ENCODE data around the gene SH3GL1. TPM values are rescaled to one million over a fixed set of nuclear protein-coding genes. Genes with fewer than 3 reads are reported as not detected.

SH3GL1 gene
- total RNA-seq, 4 donors from 2014 or later = 11.8 to 69.3 (median 29.5) TPM

- Histone ChIP-seq H3K27ac (peak overlapping the region; percentile 63 to 68), H3K36me3 (no peaks in the 10 kb centered on the region), H3K4me3 (peak overlapping the region; percentile 1 to 4), H3K4me1 (peaks cover 7 to 31% of the 10 kb centered on the region in 2 donors), H3K27me3 (no peaks in the 10 kb centered on the region), H3K9me3 (no peaks in the 10 kb centered on the region)
- intact Hi-C loops (cut with DNase I; ENCODE audit: low total_unique reads) = no loop called here
- peak in 1 of 2 donors; percentile 62 for DNase-seq
- TF ChIP-seq POLR2A (IDR thresholded peaks at IDR 0.05) (no peak), CTCF (IDR thresholded peaks at IDR 0.05) (peak in 1 of 4 experiments; percentile 6)
These were observed 31.0 kb downstream of the SH3GL1 start for GRCh38 chr19:4369109-4369887.

DNA sequence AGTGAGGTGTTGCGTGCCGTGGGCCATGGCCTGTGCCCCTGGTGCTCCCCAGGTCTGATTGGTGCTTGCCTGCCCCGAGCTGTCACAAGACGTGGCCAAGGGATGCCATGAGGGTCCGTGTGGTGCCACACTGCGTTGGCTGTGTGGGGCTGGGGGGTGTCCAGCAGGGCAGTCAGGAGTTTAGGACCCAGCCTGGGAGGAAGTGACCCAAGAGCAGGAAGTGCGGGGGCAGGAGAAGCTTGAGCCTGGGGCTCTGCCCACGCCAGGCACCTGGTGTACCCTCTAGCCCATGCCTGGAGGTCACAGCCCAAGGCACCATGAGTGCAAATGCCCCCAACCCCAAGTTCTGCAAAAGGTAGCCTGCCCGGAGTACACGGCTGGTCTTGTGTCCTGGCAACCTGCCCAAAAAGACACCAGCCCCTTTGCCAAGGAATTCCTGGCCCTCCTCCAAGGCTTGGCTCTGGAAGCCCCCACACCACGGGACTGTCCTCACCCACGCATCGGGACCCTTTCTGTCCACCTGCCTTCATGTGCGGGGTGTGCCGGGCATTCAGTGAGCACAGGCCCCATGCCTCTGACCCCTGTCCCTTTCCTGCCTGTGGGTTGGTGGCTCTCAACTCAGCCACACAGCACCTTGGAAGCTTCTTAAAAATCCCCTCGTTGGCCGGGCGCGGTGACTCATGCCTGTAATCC lies 32.1 kb downstream of the SH3GL1 start:
- Histone ChIP-seq H3K4me1 (peaks cover 0 to 21% of the 10 kb centered on the region in 2 donors), H3K4me3 (no peak overlapping the region), H3K27ac (peak overlapping the region; percentile 63 to 68), H3K27me3 (no peaks in the 10 kb centered on the region), H3K9me3 (no peaks in the 10 kb centered on the region), H3K36me3 (no peaks in the 10 kb centered on the region)
- peak; percentile 49 for DNase-seq
- TF ChIP-seq POLR2A (IDR thresholded peaks at IDR 0.05) (no peak), CTCF (IDR thresholded peaks at IDR 0.05) (no peak)
- intact Hi-C loops (cut with DNase I; ENCODE audit: low total_unique reads) = no loop called here

DNA sequence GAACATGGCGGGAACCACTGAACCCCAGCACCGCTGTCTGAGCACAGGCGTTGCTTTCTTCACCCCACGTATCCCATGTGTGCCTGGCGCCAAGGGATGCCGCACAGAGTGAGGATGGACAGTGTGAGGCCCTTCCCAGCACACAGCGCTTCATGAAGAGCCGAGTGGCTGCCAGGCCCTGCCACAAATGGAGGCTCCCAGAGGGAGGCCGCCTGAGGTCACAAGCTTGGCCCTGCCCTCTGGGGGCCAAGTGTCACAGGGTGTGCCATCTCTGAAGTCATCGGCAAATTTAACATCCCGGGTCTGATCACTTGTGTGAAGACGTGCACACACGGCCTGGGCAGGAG lies 32.6 kb downstream of the SH3GL1 start:
- Histone ChIP-seq H3K9me3 (no peaks in the 10 kb centered on the region), H3K4me1 (peaks cover 0 to 21% of the 10 kb centered on the region in 2 donors), H3K36me3 (no peaks in the 10 kb centered on the region), H3K27me3 (no peaks in the 10 kb centered on the region), H3K27ac (peak overlapping the region; percentile 63 to 68), H3K4me3 (no peak overlapping the region)
- intact Hi-C loops (cut with DNase I; ENCODE audit: low total_unique reads) = no loop called here
- no peak for DNase-seq
- TF ChIP-seq CTCF (IDR thresholded peaks at IDR 0.05) (no peak), POLR2A (IDR thresholded peaks at IDR 0.05) (no peak)

GRCh38 chr19:4367336-4367723 lies 33.0 kb downstream of the SH3GL1 start:
- Histone ChIP-seq H3K4me3 (no peak overlapping the region), H3K27me3 (no peaks in the 10 kb centered on the region), H3K9me3 (no peaks in the 10 kb centered on the region), H3K4me1 (peaks cover 0 to 21% of the 10 kb centered on the region in 2 donors), H3K36me3 (no peaks in the 10 kb centered on the region), H3K27ac (no peak overlapping the region)
- intact Hi-C loops (cut with DNase I; ENCODE audit: low total_unique reads) = no loop called here
- TF ChIP-seq POLR2A (IDR thresholded peaks at IDR 0.05) (no peak), CTCF (IDR thresholded peaks at IDR 0.05) (no peak)
- DNase-seq = no peak

GRCh38 chr19:4366666-4367335 lies 33.5 kb downstream of the SH3GL1 start:
- no peak overlapping the region for H3K27ac ChIP-seq
- peaks cover 0 to 21% of the 10 kb centered on the region in 2 donors for H3K4me1 ChIP-seq
- intact Hi-C loops (cut with DNase I; ENCODE audit: low total_unique reads) = no loop called here
- H3K27me3 ChIP-seq = no peaks in the 10 kb centered on the region
- no peaks in the 10 kb centered on the region for H3K36me3 ChIP-seq
- no peak for DNase-seq
- TF ChIP-seq CTCF (IDR thresholded peaks at IDR 0.05) (no peak), POLR2A (IDR thresholded peaks at IDR 0.05) (no peak)
- H3K4me3 ChIP-seq = no peak overlapping the region
- H3K9me3 ChIP-seq = no peaks in the 10 kb centered on the region

Data from uterus (tissue), 4 donors.